Esophagus muscularis mucosa (tissue), 3 donors: ENCODE results near the gene CCNQ.

Experiments
- POLR2A ChIP-seq: fragments of 450-650 bp; IDR thresholded peaks from one replicate; pipeline ENCODE4 v1.6.1; 2017; ENCODE audit warnings: antibody characterized with exemption, moderate library complexity, mild to moderate bottlenecking, low read depth
- POLR2AphosphoS5 ChIP-seq, 2 donors: sonication (generic); formaldehyde crosslinking; IDR thresholded peaks; one replicate each; pipeline ENCODE4 v1.6.1; 2017; ENCODE audit warnings: antibody characterized with exemption in 2 of 2
- TF ChIP-seq, protein P1 (sequence below), 3 experiments: fragments of 200-600 bp in 2 of 3; fragments of 450-650 bp in 1 of 3; sonication (generic) in 2 of 3; IDR thresholded peaks; one replicate each; pipeline ENCODE4 v1.5.1; 2017 to 2019; ENCODE audit warnings: antibody characterized with exemption in 3 of 3, mild to moderate bottlenecking in 2 of 3, moderate library complexity in 1 of 3

DNA sequence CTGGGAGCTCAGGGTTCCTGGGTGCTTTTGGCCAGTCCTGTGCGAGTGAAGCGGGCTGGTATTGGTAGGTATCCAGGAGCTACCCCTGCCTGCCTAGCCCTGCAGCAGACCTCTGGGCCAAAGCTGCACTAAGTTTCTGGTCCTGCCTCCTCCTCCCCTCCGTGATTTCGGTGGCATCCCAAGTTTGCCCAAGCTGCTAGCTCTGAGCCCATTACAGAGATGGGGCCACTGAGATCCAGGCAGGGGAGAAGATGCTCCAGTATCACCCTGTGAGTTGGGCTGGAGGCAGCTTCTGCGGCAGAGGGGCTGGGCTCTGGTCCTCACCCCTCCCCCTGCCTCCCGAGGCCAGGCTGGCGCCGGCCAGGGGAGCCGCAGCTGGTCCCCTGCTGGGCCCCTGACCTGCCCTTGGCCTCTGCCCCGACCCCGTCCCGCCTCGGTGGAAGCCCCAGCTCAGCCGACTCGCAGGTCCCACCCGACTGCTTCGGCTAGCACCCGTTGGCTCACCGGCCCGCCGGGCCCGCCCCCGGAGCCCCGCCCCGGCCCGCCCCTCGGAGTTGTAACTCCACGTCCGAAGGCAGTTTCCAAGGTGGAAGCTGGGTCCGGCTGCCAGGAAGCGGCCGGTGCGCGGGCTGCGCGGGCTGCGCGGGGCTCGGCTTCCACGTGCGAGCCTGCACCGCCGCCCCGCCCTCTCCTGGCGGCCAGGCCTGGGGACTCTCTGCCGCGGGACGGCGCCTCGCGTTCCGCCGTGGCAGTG, 47.9 kb upstream of the CCNQ start, which contains the start of gene DUSP9:
- TF ChIP-seq, protein P1, sequence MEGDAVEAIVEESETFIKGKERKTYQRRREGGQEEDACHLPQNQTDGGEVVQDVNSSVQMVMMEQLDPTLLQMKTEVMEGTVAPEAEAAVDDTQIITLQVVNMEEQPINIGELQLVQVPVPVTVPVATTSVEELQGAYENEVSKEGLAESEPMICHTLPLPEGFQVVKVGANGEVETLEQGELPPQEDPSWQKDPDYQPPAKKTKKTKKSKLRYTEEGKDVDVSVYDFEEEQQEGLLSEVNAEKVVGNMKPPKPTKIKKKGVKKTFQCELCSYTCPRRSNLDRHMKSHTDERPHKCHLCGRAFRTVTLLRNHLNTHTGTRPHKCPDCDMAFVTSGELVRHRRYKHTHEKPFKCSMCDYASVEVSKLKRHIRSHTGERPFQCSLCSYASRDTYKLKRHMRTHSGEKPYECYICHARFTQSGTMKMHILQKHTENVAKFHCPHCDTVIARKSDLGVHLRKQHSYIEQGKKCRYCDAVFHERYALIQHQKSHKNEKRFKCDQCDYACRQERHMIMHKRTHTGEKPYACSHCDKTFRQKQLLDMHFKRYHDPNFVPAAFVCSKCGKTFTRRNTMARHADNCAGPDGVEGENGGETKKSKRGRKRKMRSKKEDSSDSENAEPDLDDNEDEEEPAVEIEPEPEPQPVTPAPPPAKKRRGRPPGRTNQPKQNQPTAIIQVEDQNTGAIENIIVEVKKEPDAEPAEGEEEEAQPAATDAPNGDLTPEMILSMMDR (IDR thresholded peaks at IDR 0.05) = no peak
- TF ChIP-seq POLR2AphosphoS5 (IDR thresholded peaks at IDR 0.05) (no peak), POLR2A (no peak)
